Stomach (tissue), 9 donors: Measurements from ENCODE around the gene PRKCH. TPM values are rescaled to one million over a fixed set of nuclear protein-coding genes. Genes with fewer than 3 reads are reported as not detected.

Experiments used
- DNase-seq, 2 donors: peaks; one replicate each; pipeline versions ENCODE4 v3.0.0 to v3.0.0-alpha.2; 2013 to 2019
- H3K27ac ChIP-seq, 5 donors: fragments of 200-600 bp in 4 of 5; sonication (generic) in 4 of 5; one replicate each; pipeline ENCODE4 v1.5.1; 2013 to 2019; ENCODE audit warnings: mild to moderate bottlenecking in 1 of 5, moderate library complexity in 1 of 5
- H3K27me3 ChIP-seq, 3 donors: fragments of 200-600 bp; sonication (generic); one replicate each; pipeline ENCODE4 v1.5.1; 2017 to 2019; ENCODE audit warnings: mixed run types in 1 of 3
- H3K36me3 ChIP-seq, 4 donors: fragments of 200-600 bp; sonication (generic); 1 replicate in 3 of 4; 2 replicates in 1 of 4; pipeline ENCODE4 v1.5.1; 2016 to 2019
- H3K4me1 ChIP-seq, 4 donors: fragments of 200-600 bp; sonication (generic); one replicate each; pipeline ENCODE4 v1.5.1; 2016 to 2019
- H3K4me3 ChIP-seq, 4 donors: fragments of 200-600 bp; sonication (generic) in 3 of 4; one replicate each; pipeline ENCODE4 v1.5.1; 2016 to 2019; ENCODE audit warnings: mild to moderate bottlenecking in 1 of 4
- H3K9me3 ChIP-seq, 4 donors: fragments of 200-600 bp; sonication (generic); one replicate each; pipeline ENCODE4 v1.5.1; 2016 to 2019
- CTCF ChIP-seq, 7 experiments: fragments of 450-650 bp in 4 of 7; fragments of 200-600 bp in 3 of 7; sonication (generic) in 3 of 7; IDR thresholded peaks; one replicate each; pipeline ENCODE4 v1.5.1; 2016 to 2019; ENCODE audit warnings: antibody characterized with exemption in 7 of 7, control low read depth in 2 of 7, mild to moderate bottlenecking in 1 of 7
- EP300 ChIP-seq: sonication (generic); formaldehyde crosslinking; IDR thresholded peaks from one replicate; pipeline ENCODE4 v1.6.1; 2017; ENCODE audit warnings: antibody characterized with exemption
- POLR2A ChIP-seq, 4 donors: fragments of 450-650 bp; IDR thresholded peaks; one replicate each; pipeline ENCODE4 v1.6.1; 2016; ENCODE audit warnings: antibody characterized with exemption in 4 of 4, control low read depth in 2 of 4, mild to moderate bottlenecking in 1 of 4, moderate library complexity in 1 of 4
- POLR2AphosphoS5 ChIP-seq, 3 donors: sonication (generic); formaldehyde crosslinking; IDR thresholded peaks; one replicate each; pipeline ENCODE4 v1.6.1; 2016; ENCODE audit warnings: antibody characterized with exemption in 3 of 3
- WGBS, 5 donors: extraction: QIAGEN DNeasy Blood & Tissue Kit in 3 of 5; methylation state at CpG; one replicate each; pipeline versions ENCODE4 v1.1.5 to v1.1.7; 2013 to 2018; 5-methylcytosine and 5-hydroxymethylcytosine counted together
- intact Hi-C: fragments of 100-400 bp; cut with DNase I; formaldehyde crosslinking; loops from one replicate; pipeline ENCODE4 v1.15.1; 2023; ENCODE audit warnings: low total_unique reads
- polyA plus RNA-seq, 3 donors: library from polyadenylated mRNA; stranded (reverse); fragments of 200-250 nt; gene quantifications; one replicate each; pipeline ENCODE4 v1.2.3, GENCODE V29; 2013
- total RNA-seq, 5 donors: library from RNA; depleted of rRNA; stranded (reverse); fragments of >200 nt; gene quantifications; one replicate each; pipeline versions ENCODE4 v1.1.0 to v1.2.3, GENCODE V29; 2014 to 2016
- donor health status: healthy with polysubstance abuse.
- donor health status: Bipolar disorder and iron deficiency.
- donor health status: healthy.

PRKCH gene
- total and polyA plus RNA-seq, 8 donors = 5.5 to 84.0 (median 14.7) TPM

- TF ChIP-seq POLR2A (IDR thresholded peaks at IDR 0.05) = no peak
- no peak for TF ChIP-seq CTCF (IDR thresholded peaks at IDR 0.05)
- TF ChIP-seq POLR2AphosphoS5 (IDR thresholded peaks at IDR 0.05) = no peak
- no peak for TF ChIP-seq EP300
- Histone ChIP-seq H3K4me1 (peaks cover 0 to 8% (median 7%) of the 10 kb centered on the region in 4 donors), H3K27me3 (no peaks in the 10 kb centered on the region), H3K4me3 (no peak overlapping the region), H3K9me3 (peaks cover 12 to 36% (median 27%) of the 10 kb centered on the region in 4 donors), H3K36me3 (peaks cover 0 to 7% (median 0%) of the 10 kb centered on the region in 4 donors), H3K27ac (no peak overlapping the region)
- DNase-seq = no peak
- 75 to 91% (median 88%) methylated on average over 2 of the region's 2 CpGs for WGBS, 5 donors
- intact Hi-C loops = no loop called here
These were observed 51.0 kb downstream of the PRKCH start for GRCh38 chr14:61372379-61372778.

GRCh38 chr14:61372842-61373555 lies 51.6 kb downstream of the PRKCH start:
- intact Hi-C loops = no loop called here

GRCh38 chr14:61374284-61374683 lies 52.9 kb downstream of the PRKCH start:
- Histone ChIP-seq H3K9me3 (peaks cover 12 to 36% (median 27%) of the 10 kb centered on the region in 4 donors), H3K36me3 (peaks cover 0 to 7% (median 0%) of the 10 kb centered on the region in 4 donors), H3K4me1 (no peaks in the 10 kb centered on the region), H3K27ac (no peak overlapping the region), H3K4me3 (no peak overlapping the region), H3K27me3 (no peaks in the 10 kb centered on the region)
- DNase-seq = no peak
- TF ChIP-seq EP300 (no peak), POLR2A (IDR thresholded peaks at IDR 0.05) (no peak), POLR2AphosphoS5 (IDR thresholded peaks at IDR 0.05) (no peak), CTCF (IDR thresholded peaks at IDR 0.05) (no peak)
- intact Hi-C loops = no loop called here
- 82 to 97% (median 93%) methylated on average over 3 of the region's 3 CpGs for WGBS, 5 donors

More at GRCh38 chr14:61372842-61373555, 51.6 kb downstream of the PRKCH start:
- Histone ChIP-seq H3K36me3 (peaks cover 0 to 7% (median 0%) of the 10 kb centered on the region in 4 donors), H3K27ac (no peak overlapping the region), H3K4me3 (no peak overlapping the region), H3K9me3 (peaks cover 12 to 36% (median 27%) of the 10 kb centered on the region in 4 donors), H3K4me1 (peaks cover 0 to 6% (median 4%) of the 10 kb centered on the region in 4 donors), H3K27me3 (no peaks in the 10 kb centered on the region)
- WGBS, 5 donors = 86 to 94% (median 90%) methylated on average over 3 of the region's 3 CpGs
- no peak for DNase-seq
- TF ChIP-seq CTCF (IDR thresholded peaks at IDR 0.05) (no peak), POLR2A (IDR thresholded peaks at IDR 0.05) (no peak), EP300 (no peak), POLR2AphosphoS5 (IDR thresholded peaks at IDR 0.05) (no peak)

GRCh38 chr14:61375218-61375617 lies 53.8 kb downstream of the PRKCH start:
- H3K9me3 ChIP-seq = peaks cover 12 to 36% (median 27%) of the 10 kb centered on the region in 4 donors
- no peaks in the 10 kb centered on the region for H3K4me1 ChIP-seq
- TF ChIP-seq CTCF (IDR thresholded peaks at IDR 0.05) (no peak), POLR2A (IDR thresholded peaks at IDR 0.05) (no peak), POLR2AphosphoS5 (IDR thresholded peaks at IDR 0.05) (no peak), EP300 (no peak)
- no peaks in the 10 kb centered on the region for H3K27me3 ChIP-seq
- WGBS, 5 donors = 85 to 98% (median 91%) methylated on average over 3 of the region's 3 CpGs
- H3K36me3 ChIP-seq = peaks cover 0 to 7% (median 0%) of the 10 kb centered on the region in 4 donors
- H3K4me3 ChIP-seq = no peak overlapping the region
- intact Hi-C loops = no loop called here
- DNase-seq = no peak
- no peak overlapping the region for H3K27ac ChIP-seq
